GM18870 (cell line): ENCODE results near the gene CCDC194.

ENCODE experiments used
- ATAC-seq: cut with Tn5 transposase; IDR thresholded peaks from one replicate; pipeline ENCODE4 v1.9.1; 2021; ENCODE audit warnings: moderate library complexity; ENCODE audit not compliant: unreplicated experiment

The CCDC194 gene

GRCh38 chr19:17406046-17406886 lies 12.3 kb upstream of the CCDC194 start:
- ATAC-seq, result peak; percentile 19

GRCh38 chr19:17405250-17406045 lies 11.5 kb upstream of the CCDC194 start, which contains the start of gene BST2:
Gene BST2, minus strand, starts transcription at chr19:17405630. Its CDS starts 55 bp downstream, at chr19:17405575.
- peak; percentile 72 for ATAC-seq

- ATAC-seq, result peak; percentile 20
Measured at GRCh38 chr19:17404621-17405249, 10.7 kb upstream of the CCDC194 start.

- ATAC-seq, result no peak
Measured at GRCh38 chr19:17404015-17404414, 10.0 kb upstream of the CCDC194 start.

- ATAC-seq, result no peak
Measured at GRCh38 chr19:17402982-17403855, 9.2 kb upstream of the CCDC194 start.

GRCh38 chr19:17401628-17402027 lies 7.6 kb upstream of the CCDC194 start:
- ATAC-seq, result no peak

GRCh38 chr19:17398902-17399527 lies 5.0 kb upstream of the CCDC194 start:
- no peak for ATAC-seq

- no peak for ATAC-seq
Measured at GRCh38 chr19:17394891-17395415, 957 bp upstream of the CCDC194 start.

DNA sequence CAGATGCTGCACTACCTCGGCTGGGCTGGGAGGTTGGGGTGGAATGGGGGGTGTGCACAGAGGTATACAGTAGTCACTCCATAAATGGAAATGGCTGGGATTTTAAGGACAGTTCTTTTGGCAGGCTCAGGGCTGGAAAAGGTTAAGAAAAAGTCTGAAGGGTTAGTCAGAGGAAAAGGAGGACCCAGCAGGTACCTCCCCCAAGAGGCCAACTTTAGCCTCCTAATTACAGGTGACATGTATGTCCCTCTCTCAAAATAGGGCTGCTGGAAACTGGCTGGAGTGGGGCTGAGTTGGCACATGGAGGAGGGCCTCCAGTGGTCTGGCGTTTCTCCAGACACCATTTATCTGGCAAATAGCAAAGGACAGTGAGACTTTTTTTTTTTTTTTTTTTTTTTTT lies 994 bp downstream of the CCDC194 start:
- no peak for ATAC-seq

GRCh38 chr19:17391371-17392151 lies 2.4 kb downstream of the CCDC194 start:
- no peak for ATAC-seq

GRCh38 chr19:17390665-17391370 lies 3.2 kb downstream of the CCDC194 start:
- ATAC-seq, result no peak

GRCh38 chr19:17389957-17390664 lies 3.9 kb downstream of the CCDC194 start:
- ATAC-seq, result no peak

- no peak for ATAC-seq
Measured at GRCh38 chr19:17389288-17389687, 4.7 kb downstream of the CCDC194 start.

DNA sequence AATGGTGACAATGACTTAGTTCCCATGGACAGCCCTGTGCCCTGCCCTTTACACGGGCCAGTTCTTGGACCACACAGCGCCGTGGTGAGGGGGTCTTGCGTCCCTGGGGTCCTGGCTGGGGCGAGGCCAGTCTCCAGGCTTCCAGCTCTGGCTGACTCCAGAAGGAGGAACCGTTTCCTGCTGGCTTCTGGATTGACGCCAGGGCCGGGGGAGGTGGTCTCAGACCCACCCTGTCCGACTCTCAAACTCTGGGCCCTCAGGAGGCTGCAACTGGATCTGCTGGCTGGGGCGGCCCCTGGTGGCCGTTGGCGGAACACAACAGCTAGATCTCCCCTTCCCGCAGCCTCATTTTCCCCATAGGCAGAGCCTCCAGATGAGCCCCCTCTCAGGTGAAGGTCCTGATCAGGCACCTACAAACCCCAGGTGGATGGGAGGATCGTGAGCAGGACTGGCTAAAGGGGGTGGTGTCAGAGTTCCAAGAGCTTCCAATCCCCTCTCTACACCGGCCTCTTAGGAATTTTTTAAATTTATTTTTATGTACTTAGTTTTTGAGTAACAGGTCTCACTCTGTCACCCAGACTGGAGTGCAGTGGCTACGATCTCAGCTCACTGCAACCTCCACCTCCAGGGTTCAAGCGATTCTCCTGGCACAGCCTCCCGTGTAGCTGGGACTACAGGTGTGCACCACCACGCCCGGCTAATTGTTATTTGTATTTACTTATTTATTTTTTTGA lies 8.0 kb downstream of the CCDC194 start:
- ATAC-seq, result no peak

GRCh38 chr19:17380426-17381138 lies 13.4 kb downstream of the CCDC194 start:
- ATAC-seq, result no peak

DNA sequence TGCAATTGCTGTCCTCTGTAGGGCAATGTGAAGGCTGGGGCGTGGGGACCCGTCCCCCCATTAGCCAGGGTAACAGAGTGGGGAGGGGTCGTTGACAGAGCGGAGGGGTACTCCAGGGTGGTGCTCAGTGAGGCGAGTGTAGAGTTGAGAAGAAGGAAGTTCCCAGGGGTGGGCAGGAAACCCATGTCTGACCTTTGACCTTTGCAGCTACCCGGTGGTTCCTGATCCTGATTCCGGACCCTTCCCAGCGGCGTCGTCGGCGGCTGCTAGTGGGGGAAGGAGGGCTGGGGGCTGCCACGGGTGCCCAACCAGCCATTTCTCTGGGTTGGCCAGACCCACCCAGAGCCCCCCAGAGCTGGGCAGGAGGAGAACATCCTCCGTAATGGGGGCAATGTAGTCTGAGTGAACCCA lies 14.8 kb downstream of the CCDC194 start:
- no peak for ATAC-seq
